ENCODE measurements around the gene PPM1B.

DNA sequence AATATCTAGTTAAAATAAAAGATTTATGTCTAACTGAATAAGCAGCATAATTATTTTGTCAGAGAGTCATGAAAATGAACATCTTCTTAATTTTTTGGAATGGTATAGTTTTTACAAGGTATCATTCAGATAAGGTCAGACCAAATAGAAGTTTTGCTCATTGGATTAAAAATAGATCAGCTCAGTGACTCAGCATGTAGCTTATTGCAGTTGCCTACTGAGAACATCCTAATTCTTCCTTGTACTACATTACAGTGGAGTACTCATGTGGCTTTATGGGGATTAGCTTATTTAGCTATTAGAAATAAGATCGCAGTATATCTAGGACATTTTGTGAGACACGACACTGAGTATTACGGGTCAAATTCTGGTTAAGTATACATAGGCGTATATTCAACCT, 38.2 kb upstream of the PPM1B start:
- TF ChIP-seq, protein P1, sequence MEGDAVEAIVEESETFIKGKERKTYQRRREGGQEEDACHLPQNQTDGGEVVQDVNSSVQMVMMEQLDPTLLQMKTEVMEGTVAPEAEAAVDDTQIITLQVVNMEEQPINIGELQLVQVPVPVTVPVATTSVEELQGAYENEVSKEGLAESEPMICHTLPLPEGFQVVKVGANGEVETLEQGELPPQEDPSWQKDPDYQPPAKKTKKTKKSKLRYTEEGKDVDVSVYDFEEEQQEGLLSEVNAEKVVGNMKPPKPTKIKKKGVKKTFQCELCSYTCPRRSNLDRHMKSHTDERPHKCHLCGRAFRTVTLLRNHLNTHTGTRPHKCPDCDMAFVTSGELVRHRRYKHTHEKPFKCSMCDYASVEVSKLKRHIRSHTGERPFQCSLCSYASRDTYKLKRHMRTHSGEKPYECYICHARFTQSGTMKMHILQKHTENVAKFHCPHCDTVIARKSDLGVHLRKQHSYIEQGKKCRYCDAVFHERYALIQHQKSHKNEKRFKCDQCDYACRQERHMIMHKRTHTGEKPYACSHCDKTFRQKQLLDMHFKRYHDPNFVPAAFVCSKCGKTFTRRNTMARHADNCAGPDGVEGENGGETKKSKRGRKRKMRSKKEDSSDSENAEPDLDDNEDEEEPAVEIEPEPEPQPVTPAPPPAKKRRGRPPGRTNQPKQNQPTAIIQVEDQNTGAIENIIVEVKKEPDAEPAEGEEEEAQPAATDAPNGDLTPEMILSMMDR (conservative IDR thresholded peaks at IDR 0.05; ENCODE audit: low read depth, low read length): no peak
- no peak for TF ChIP-seq POLR2A (IDR thresholded peaks at IDR 0.05; ENCODE audit: low read depth, low read length)
- no peak for TF ChIP-seq RCOR1 (IDR thresholded peaks at IDR 0.05; ENCODE audit: insufficient replicate concordance, low read length)
- 0 out of 2 replicates have a peak, but pooled peaks have one; percentile 26 for TF ChIP-seq MAFK (IDR thresholded peaks at IDR 0.05; ENCODE audit: low read depth, low read length)
- TF ChIP-seq MXI1 (IDR thresholded peaks at IDR 0.05; ENCODE audit: borderline replicate concordance, low read depth, low read length): no peak
- no peak for TF ChIP-seq CHD1 (IDR thresholded peaks at IDR 0.05; ENCODE audit: low read depth, low read length)
- peak; percentile 29; the same call in 1 of the 2 replicates for TF ChIP-seq CEBPB (IDR thresholded peaks at IDR 0.05; ENCODE audit: low read depth, low read length)
- TF ChIP-seq RAD21 (IDR thresholded peaks at IDR 0.05; ENCODE audit: low read length): no peak
- TF ChIP-seq FOS (IDR thresholded peaks at IDR 0.05; ENCODE audit: low read depth, low read length): peak; percentile 22; the same call in 1 of the 2 replicates
- TF ChIP-seq, protein P2, sequence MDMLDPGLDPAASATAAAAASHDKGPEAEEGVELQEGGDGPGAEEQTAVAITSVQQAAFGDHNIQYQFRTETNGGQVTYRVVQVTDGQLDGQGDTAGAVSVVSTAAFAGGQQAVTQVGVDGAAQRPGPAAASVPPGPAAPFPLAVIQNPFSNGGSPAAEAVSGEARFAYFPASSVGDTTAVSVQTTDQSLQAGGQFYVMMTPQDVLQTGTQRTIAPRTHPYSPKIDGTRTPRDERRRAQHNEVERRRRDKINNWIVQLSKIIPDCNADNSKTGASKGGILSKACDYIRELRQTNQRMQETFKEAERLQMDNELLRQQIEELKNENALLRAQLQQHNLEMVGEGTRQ (IDR thresholded peaks at IDR 0.05; ENCODE audit: low read depth, low read length): no peak
- TF ChIP-seq SMC3 (IDR thresholded peaks at IDR 0.05; ENCODE audit: low read depth, low read length): no peak
- TF ChIP-seq, protein P3, sequence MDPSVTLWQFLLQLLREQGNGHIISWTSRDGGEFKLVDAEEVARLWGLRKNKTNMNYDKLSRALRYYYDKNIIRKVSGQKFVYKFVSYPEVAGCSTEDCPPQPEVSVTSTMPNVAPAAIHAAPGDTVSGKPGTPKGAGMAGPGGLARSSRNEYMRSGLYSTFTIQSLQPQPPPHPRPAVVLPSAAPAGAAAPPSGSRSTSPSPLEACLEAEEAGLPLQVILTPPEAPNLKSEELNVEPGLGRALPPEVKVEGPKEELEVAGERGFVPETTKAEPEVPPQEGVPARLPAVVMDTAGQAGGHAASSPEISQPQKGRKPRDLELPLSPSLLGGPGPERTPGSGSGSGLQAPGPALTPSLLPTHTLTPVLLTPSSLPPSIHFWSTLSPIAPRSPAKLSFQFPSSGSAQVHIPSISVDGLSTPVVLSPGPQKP (IDR thresholded peaks at IDR 0.05; ENCODE audit: borderline replicate concordance, low read depth, low read length): no peak
- TF ChIP-seq MAZ (IDR thresholded peaks at IDR 0.05; ENCODE audit: borderline replicate concordance, low read depth, low read length): no peak
- peak; percentile 87 for TF ChIP-seq NFE2L2 (IDR thresholded peaks at IDR 0.05; ENCODE audit: low read depth, low read length)

Measured in IMR-90 (cell line).